SK-N-SH treated with all-trans-retinoic acid at 6 μM for 48 hours (cell line): ENCODE measurements around the gene CCDC68.

ENCODE experiments used
- ATAC-seq: fragments of 200-7000 bp; cut with Tn5 transposase; 3 replicates; pipeline ENCODE4 v1.9.1; 2020; ENCODE audit warnings: mild to moderate bottlenecking, moderate library complexity
- ARNTL ChIP-seq: fragments of 450-650 bp; formaldehyde crosslinking; IDR thresholded peaks from 2 replicates; pipeline ENCODE4 v1.5.0; 2020; ENCODE audit warnings: low read depth, mild to moderate bottlenecking, moderate library complexity, borderline replicate concordance
- BACH2 ChIP-seq: fragments of 250-450 bp; sonication (Bioruptor Pico); IDR thresholded peaks from 2 replicates; pipeline ENCODE4 v1.9.0; 2021; ENCODE audit warnings: mild to moderate bottlenecking, borderline replicate concordance
- CREB5 ChIP-seq: fragments of 250-450 bp; sonication (Bioruptor Pico); IDR thresholded peaks from 2 replicates; pipeline ENCODE4 v1.5.1; 2020; ENCODE audit warnings: low read depth, mild to moderate bottlenecking, moderate library complexity
- CSDC2 ChIP-seq: fragments of 250-450 bp; sonication (Bioruptor Pico); IDR thresholded peaks from 2 replicates; pipeline ENCODE4 v1.5.0; 2020; ENCODE audit warnings: mild to moderate bottlenecking, moderate library complexity
- GLIS3 ChIP-seq: fragments of 250-450 bp; sonication (Bioruptor Pico); IDR thresholded peaks from 2 replicates; pipeline ENCODE4 v1.5.0; 2020; ENCODE audit warnings: mild to moderate bottlenecking, moderate library complexity
- ISL1 ChIP-seq: fragments of 250-450 bp; sonication (Bioruptor Pico); IDR thresholded peaks from 2 replicates; pipeline ENCODE4 v2.1.2; 2022; ENCODE audit warnings: mild to moderate bottlenecking, moderate library complexity
- OSR1 ChIP-seq: fragments of 250-450 bp; sonication (Bioruptor Pico); IDR thresholded peaks from 2 replicates; pipeline ENCODE4 v1.8.0; 2022; ENCODE audit warnings: moderate library complexity, mild to moderate bottlenecking, inconsistent platforms
- PATZ1 ChIP-seq: fragments of 250-450 bp; sonication (Bioruptor Pico); IDR thresholded peaks from 2 replicates; pipeline ENCODE4 v1.8.0; 2020; ENCODE audit warnings: mild to moderate bottlenecking, moderate library complexity, borderline replicate concordance
- PPARA ChIP-seq: fragments of 250-450 bp; sonication (Bioruptor Pico); IDR thresholded peaks from 2 replicates; pipeline ENCODE4 v1.5.0; 2020; ENCODE audit warnings: mild to moderate bottlenecking, borderline replicate concordance
- SNAI2 ChIP-seq: fragments of 250-450 bp; sonication (Bioruptor Pico); IDR thresholded peaks from 2 replicates; pipeline ENCODE4 v1.5.0; 2020; ENCODE audit warnings: mild to moderate bottlenecking, moderate library complexity
- TCF4 ChIP-seq: fragments of 250-450 bp; sonication (Bioruptor Pico); IDR thresholded peaks from 2 replicates; pipeline ENCODE4 v1.8.0; 2021; ENCODE audit warnings: mild to moderate bottlenecking, moderate library complexity, borderline replicate concordance
- TOX ChIP-seq: fragments of 250-450 bp; sonication (Bioruptor Pico); IDR thresholded peaks from 2 replicates; pipeline ENCODE4 v1.8.0; 2021; ENCODE audit warnings: mild to moderate bottlenecking, moderate library complexity, borderline replicate concordance
- ZC3H10 ChIP-seq: fragments of 250-450 bp; sonication (Bioruptor Pico); IDR thresholded peaks from 2 replicates; pipeline ENCODE4 v1.5.1; 2021; ENCODE audit warnings: mild to moderate bottlenecking, moderate library complexity
- ZFP3 ChIP-seq: fragments of 250-450 bp; sonication (Bioruptor Pico); IDR thresholded peaks from 2 replicates; pipeline ENCODE4 v1.5.0; 2020; ENCODE audit warnings: mild to moderate bottlenecking, moderate library complexity
- ZNF565 ChIP-seq: fragments of 450-650 bp; formaldehyde crosslinking; conservative IDR thresholded peaks from 2 replicates; pipeline ENCODE4 v1.5.0; 2020; ENCODE audit warnings: low read depth, mild to moderate bottlenecking, moderate library complexity
- ZNF70 ChIP-seq: fragments of 450-650 bp; formaldehyde crosslinking; IDR thresholded peaks from 2 replicates; pipeline ENCODE4 v1.5.0; 2020; ENCODE audit warnings: mild to moderate bottlenecking, moderate library complexity
- TF ChIP-seq, protein P1 (sequence below): fragments of 250-450 bp; sonication (Bioruptor Pico); IDR thresholded peaks from 2 replicates; pipeline ENCODE4 v1.5.0; 2020; ENCODE audit warnings: mild to moderate bottlenecking, moderate library complexity
- TF ChIP-seq, protein P2 (sequence below): fragments of 250-450 bp; sonication (Bioruptor Pico); IDR thresholded peaks from 2 replicates; pipeline ENCODE4 v1.8.0; 2021; ENCODE audit warnings: low read depth, mild to moderate bottlenecking, moderate library complexity, borderline replicate concordance
- TF ChIP-seq, protein P3 (sequence below): fragments of 250-450 bp; sonication (Bioruptor Pico); IDR thresholded peaks from 2 replicates; pipeline ENCODE4 v1.5.1; 2021; ENCODE audit warnings: mild to moderate bottlenecking, moderate library complexity

CCDC68 gene

DNA sequence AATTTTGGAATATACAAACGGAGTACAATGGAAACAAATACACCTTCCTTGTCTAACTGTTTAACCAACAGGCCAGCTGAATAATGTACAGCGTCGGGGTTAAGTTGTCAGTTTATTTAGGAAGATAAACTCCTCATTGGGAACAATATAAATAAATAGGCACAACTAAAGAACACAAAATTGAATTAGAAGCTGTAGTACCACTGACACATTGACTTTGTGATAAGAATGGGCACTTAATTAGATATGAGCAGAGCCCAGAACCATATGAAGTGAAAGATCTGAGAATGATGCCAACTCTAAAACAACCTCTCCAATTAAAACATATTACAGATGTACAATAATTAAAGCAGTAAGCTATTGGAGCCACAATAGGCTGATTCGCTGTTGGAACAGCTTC is 44.4 kb downstream of the CCDC68 start (continued):
- TF ChIP-seq PATZ1 (CRISPR knock-in tag) (no peak), GLIS3 (CRISPR knock-in tag) (no peak), ZNF70 (CRISPR knock-in tag) (no peak), TOX (CRISPR knock-in tag) (no peak)

DNA sequence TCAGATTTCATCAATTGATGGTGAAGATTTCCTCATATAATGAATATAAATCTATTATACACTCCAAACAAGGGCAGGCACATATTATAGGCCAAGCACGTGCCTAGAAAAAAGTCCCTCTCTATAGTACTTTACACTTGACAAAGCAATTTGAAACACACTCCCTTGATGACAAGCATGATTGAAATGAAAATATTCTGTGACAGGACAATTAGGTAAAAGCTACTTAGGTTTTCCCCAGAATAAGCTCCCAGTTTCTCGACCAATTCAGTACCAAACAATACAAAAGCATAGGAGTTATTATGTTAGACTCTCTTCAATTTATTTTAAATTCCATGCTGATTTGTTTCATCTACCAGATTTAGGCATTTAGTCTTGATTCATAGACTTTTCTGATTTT is 47.7 kb downstream of the CCDC68 start:
- no peak for TF ChIP-seq ZNF565 (CRISPR knock-in tag)
- TF ChIP-seq TOX (CRISPR knock-in tag) = no peak
- no peak for TF ChIP-seq ISL1
- no peak for TF ChIP-seq CSDC2 (CRISPR knock-in tag)
- no peak for TF ChIP-seq SNAI2 (CRISPR knock-in tag)
- TF ChIP-seq ZFP3 (CRISPR knock-in tag) = no peak
- TF ChIP-seq BACH2 (CRISPR knock-in tag) = no peak
- no peak for TF ChIP-seq ZNF70 (CRISPR knock-in tag)
- TF ChIP-seq, protein P1, sequence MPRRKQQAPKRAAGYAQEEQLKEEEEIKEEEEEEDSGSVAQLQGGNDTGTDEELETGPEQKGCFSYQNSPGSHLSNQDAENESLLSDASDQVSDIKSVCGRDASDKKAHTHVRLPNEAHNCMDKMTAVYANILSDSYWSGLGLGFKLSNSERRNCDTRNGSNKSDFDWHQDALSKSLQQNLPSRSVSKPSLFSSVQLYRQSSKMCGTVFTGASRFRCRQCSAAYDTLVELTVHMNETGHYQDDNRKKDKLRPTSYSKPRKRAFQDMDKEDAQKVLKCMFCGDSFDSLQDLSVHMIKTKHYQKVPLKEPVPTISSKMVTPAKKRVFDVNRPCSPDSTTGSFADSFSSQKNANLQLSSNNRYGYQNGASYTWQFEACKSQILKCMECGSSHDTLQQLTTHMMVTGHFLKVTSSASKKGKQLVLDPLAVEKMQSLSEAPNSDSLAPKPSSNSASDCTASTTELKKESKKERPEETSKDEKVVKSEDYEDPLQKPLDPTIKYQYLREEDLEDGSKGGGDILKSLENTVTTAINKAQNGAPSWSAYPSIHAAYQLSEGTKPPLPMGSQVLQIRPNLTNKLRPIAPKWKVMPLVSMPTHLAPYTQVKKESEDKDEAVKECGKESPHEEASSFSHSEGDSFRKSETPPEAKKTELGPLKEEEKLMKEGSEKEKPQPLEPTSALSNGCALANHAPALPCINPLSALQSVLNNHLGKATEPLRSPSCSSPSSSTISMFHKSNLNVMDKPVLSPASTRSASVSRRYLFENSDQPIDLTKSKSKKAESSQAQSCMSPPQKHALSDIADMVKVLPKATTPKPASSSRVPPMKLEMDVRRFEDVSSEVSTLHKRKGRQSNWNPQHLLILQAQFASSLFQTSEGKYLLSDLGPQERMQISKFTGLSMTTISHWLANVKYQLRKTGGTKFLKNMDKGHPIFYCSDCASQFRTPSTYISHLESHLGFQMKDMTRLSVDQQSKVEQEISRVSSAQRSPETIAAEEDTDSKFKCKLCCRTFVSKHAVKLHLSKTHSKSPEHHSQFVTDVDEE (CRISPR knock-in tag) = no peak
- TF ChIP-seq, protein P2, sequence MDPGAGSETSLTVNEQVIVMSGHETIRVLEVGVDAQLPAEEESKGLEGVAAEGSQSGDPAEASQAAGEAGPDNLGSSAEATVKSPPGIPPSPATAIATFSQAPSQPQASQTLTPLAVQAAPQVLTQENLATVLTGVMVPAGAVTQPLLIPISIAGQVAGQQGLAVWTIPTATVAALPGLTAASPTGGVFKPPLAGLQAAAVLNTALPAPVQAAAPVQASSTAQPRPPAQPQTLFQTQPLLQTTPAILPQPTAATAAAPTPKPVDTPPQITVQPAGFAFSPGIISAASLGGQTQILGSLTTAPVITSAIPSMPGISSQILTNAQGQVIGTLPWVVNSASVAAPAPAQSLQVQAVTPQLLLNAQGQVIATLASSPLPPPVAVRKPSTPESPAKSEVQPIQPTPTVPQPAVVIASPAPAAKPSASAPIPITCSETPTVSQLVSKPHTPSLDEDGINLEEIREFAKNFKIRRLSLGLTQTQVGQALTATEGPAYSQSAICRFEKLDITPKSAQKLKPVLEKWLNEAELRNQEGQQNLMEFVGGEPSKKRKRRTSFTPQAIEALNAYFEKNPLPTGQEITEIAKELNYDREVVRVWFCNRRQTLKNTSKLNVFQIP (CRISPR knock-in tag) = no peak
- no peak for TF ChIP-seq OSR1 (CRISPR knock-in tag)
- no peak for TF ChIP-seq TCF4 (CRISPR knock-in tag)
- ATAC-seq = no peak

DNA sequence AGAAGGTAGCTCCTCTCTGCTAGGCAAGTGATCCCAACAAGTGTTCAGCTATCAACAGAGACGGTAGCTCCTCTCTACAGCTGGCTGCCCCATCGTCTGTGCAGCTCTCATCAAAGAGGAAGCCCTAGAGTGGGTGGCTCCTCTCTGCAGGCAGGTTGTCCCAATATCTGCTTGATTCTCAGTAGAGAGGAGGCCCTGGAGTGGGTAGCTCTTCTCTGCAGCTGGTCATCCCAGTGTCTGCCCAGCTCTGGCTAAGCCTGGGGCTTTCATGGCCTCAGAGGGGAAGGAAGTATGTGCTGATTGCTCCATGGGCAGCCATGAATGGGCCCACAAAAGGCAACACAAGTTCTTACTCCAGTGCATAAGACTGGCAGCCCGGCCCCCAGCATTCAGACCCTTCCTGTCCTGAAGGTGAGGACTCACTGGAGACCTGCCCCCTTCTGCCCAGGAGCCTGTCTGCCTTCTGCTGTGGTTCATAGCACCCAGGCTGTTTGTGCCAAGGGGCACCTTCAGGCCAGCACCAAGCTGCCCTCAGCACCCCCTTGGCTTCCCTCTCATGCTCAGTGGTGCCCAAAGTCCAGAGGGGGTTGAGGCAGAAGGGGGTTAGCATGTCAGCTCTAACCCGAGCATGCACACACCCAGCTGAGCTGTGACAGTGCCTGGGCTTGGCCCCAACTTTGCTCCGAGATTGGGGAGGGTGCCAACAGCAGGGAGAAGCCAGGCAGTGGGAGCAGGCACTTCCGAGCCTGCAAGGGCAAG is 48.9 kb downstream of the CCDC68 start:
- no peak for ATAC-seq
- TF ChIP-seq GLIS3 (CRISPR knock-in tag) (no peak), ZNF70 (CRISPR knock-in tag) (no peak), ISL1 (no peak), ZC3H10 (no peak), ARNTL (CRISPR knock-in tag) (no peak), SNAI2 (CRISPR knock-in tag) (no peak), BACH2 (CRISPR knock-in tag) (no peak), ZFP3 (CRISPR knock-in tag) (no peak), CREB5 (no peak)
- TF ChIP-seq, protein P3, sequence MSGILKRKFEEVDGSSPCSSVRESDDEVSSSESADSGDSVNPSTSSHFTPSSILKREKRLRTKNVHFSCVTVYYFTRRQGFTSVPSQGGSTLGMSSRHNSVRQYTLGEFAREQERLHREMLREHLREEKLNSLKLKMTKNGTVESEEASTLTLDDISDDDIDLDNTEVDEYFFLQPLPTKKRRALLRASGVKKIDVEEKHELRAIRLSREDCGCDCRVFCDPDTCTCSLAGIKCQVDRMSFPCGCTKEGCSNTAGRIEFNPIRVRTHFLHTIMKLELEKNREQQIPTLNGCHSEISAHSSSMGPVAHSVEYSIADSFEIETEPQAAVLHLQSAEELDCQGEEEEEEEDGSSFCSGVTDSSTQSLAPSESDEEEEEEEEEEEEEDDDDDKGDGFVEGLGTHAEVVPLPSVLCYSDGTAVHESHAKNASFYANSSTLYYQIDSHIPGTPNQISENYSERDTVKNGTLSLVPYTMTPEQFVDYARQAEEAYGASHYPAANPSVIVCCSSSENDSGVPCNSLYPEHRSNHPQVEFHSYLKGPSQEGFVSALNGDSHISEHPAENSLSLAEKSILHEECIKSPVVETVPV = no peak

DNA sequence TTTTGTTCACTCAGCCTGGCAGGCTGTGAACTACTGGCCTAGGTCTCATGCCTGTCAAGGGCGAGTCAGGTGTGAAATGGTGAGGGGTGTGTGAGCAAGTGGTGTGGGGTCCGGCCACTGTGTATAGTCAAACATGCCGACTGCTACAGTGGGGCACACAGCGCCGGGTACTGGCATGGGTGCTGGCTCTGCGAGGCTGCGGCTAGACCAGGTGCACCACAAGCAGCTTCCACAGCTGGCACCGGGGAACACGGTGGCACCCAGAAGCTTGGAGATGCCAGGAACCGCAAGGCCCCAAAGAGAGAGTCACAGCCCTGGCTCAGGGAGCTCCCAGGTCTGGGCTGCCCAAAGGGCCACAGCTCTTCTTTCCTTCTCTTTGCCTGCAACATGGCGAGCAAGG is 49.7 kb downstream of the CCDC68 start:
- TF ChIP-seq, protein P1 (CRISPR knock-in tag) = no peak
- TF ChIP-seq PPARA (CRISPR knock-in tag) (no peak), GLIS3 (CRISPR knock-in tag) (no peak), OSR1 (CRISPR knock-in tag) (no peak), ISL1 (no peak)
- TF ChIP-seq, all 23 proteins: peak for 0
- ATAC-seq = no peak
